Uterus (tissue), 2 donors: Measurements from ENCODE around the gene KPNA1.

Experiments
- CTCF ChIP-seq, 4 experiments: fragments of 200-600 bp in 2 of 4; fragments of 450-650 bp in 2 of 4; sonication (generic) in 2 of 4; IDR thresholded peaks; one replicate each; pipeline ENCODE4 v1.5.1; 2016 to 2019; ENCODE audit warnings: antibody characterized with exemption in 4 of 4, mild to moderate bottlenecking in 2 of 4, moderate library complexity in 1 of 4
- POLR2A ChIP-seq, 2 donors: fragments of 450-650 bp; IDR thresholded peaks; one replicate each; pipeline ENCODE4 v1.6.1; 2016; ENCODE audit warnings: antibody characterized with exemption in 2 of 2, mild to moderate bottlenecking in 1 of 2, moderate library complexity in 1 of 2

GRCh38 chr3:122382888-122383666 is 131.7 kb downstream of the KPNA1 start, which contains the start of gene MIX23:
- peak in 1 of 2 donors; percentile 15 for TF ChIP-seq POLR2A (IDR thresholded peaks at IDR 0.05)
- TF ChIP-seq CTCF (IDR thresholded peaks at IDR 0.05): no peak
